ENCODE data around the gene MRPS15.
"Not testable (repeated sequence)": the region's sequence is repeated elsewhere in the genome, so short reads cannot be mapped to it uniquely, and the experiment has no call there.

MRPS15 gene

DNA sequence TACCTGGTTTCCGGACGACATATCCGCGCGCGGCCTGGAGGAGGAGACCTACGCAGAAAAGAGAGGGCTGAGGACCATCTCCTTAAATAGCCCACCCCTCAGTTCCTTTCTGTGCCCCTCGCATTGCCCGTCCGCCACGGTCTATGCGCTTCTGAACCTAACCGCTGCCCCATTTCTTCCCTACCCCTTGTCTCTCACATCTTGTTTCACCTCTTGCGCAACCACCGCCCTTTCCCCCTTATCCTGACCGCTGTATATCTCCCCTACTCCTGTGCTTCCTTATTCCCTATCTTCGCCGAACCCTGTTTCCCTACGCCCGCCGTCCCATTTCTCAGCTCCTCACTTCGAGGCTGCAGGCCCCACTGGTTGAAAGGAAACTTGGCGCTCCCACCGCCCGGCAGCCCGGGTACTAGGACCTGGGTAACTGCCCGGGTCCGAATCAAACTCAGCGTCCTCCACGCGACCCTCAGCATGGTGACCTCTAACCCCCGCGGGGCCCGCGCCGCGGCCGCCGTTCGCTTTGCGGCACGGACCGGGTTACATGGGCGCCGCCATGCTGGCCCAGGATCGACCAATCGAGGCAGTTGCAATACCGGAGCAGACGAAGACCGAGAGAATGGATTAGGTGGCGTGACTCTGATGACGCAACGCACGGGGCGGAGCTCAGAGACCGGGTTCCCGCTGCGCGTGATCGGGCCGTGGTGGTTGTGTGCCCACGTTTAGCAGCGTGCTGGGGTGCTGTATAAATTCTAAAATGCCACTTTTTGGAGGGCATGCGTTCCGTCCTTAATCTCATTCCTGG, at the start of gene MRPS15:
Gene MRPS15, minus strand, starts transcription at position 582 of the 802 bp plus-strand sequence. Its CDS starts 109 bp downstream, at position 473.
- DNase-seq (ENCODE audit: low spot score) = peak; percentile 97

DNA sequence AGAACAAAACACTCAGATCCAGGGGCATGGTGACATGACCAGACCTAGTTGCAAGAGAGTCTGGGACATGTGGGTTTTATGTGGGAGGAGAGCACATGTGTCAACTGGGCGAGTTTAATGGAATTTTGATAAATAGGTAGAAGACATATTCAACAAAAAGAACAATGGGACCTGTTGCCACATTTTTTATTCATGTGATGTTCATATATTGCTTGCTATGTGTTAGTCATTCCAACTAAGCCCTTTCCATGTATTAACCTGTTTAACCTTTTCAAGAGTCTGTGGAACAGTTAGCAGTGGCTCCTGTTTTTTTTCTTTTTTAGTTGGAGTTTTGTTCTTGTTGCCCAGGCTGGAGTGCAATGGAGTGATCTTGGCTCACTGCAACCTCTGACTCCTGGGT, 48.7 kb upstream of the MRPS15 start:
- no peak for DNase-seq (ENCODE audit: low spot score)

DNA sequence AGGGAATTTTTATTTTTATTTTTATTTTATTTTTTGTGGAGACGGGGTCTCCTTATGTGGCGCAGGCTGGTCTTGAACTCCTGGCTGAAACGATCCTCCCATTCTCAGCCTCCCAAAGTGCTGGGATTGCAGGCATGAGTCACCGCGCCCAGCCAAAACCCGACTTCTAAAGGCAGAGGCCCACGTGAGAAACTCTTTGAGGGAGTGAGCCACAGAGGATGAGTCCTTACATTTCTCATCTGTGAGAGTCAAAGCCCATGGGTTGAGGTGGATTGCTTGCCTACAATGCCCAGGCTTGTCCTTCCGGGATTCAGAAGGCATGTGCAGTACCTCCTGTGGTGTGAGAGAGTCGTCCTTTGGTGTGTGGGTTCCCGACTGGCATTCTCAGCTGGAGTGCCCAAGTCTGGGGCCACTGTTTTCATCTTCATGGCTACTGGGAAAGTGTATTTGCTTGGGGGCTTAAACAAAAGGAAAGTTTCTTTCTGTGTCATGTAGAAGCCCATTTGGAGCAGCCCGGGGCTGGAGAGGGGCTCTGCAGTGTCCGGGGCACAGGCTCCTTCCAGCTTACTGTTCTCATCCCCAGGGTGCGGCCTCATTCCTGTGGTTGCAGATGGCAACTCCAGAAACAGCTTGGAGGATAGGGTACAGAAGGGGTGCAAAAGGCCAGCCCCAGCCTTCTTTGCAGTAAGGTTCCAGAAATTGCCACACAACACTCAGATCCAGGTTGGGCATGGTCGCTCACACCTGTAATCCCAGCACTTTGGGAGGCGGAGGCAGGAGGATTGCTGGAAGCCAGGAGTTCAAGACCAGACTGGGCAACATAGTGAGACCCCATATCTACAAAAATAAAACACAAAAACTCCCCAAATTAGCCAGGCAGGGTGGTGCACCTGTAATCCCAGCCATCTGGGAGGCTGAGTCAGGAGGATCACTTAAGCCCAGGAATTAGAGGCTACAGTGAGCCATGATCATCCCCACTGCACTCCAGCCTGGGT, 47.9 kb upstream of the MRPS15 start:
- DNase-seq (ENCODE audit: low spot score) = no peak

DNA sequence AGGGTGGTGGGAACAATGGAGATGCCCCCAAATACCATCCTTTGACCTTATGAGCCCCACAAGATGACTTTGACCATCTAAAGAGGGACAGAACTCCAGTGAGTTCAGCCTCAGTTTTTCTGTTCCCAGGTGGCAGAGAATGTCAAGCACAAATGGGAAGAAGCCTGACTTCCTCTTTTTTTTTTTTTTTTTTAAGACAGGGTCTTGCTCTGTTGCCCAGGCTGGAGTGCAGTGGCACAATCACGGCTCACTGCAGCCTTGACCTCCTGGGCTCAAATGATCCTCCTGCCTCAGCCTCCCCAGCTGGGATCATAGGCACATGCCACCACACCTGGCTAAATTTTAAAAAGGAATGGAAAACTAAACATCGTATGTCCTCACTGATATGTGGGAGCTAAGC, 47.0 kb upstream of the MRPS15 start:
- not testable (repeated sequence) for DNase-seq (ENCODE audit: low spot score)

DNA sequence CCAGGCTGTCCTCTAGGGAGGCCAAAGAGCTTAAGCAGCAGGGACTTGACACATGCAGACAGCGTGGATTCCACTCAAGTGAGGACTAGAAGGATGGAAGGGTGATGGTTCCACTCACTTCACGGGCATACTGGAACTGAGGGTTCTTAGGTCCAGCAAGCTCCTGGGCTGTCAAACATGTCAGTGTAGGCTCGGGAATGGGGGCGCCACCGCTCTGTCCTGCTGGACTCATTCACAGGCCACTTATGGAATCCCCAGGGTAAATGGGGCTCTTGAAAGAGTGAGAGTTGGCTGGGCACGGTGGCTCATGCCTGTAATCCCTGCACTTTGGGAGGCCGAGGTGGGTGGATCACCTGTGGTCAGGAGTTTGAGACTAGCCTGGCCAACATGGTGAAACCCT, 46.2 kb upstream of the MRPS15 start:
- DNase-seq (ENCODE audit: low spot score) = no peak

DNA sequence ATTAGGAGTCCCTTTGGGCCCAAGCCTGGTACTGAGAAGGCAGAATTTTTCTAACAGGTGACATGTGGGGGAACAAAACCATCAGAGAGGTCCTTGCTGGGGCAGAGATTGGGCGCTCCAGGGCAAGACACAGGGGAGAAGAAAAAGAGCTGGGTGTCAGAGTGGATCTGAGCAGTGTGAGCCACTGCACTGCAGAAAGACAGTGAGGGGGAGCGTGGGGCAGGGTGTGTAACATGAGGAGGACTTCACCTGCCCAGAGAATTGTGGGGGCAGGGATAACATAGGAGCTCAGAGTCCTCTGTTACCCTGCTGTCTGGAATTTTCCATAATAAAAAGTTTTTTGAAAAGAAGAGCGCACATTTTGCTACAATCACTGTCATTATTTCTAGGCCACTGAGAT, 44.1 kb upstream of the MRPS15 start:
- DNase-seq (ENCODE audit: low spot score) = no peak

DNA sequence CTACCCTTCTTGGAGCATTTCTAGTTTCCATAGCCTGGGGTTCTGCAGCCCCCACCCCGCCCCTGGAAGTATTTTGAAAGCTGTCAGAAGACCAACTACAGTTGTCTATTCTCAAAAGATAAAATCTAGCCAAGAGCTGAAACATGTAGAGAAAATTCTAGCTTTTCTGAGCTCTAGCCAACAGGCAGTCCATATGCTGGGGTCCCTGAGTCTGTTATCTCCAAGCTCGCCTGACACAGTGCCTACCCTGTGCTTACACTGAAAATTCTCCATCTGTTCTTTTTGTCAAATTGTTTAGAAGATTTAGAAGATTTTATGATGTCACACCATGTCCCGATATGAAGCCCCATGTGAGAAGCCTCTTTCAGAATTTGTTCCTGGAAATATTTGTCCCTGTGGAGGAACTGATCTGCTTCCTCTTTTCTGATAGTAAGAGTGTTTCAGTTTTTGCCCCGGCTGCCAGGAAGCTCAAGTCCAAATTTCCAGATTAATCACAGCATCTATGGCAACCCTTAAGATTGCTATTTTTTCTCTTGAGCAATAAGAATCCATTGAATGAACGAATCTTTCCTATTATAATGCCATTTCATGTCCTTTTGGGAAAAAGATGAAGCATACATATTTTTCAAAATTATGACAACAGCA, 42.2 kb upstream of the MRPS15 start:
- no peak for DNase-seq (ENCODE audit: low spot score)

DNA sequence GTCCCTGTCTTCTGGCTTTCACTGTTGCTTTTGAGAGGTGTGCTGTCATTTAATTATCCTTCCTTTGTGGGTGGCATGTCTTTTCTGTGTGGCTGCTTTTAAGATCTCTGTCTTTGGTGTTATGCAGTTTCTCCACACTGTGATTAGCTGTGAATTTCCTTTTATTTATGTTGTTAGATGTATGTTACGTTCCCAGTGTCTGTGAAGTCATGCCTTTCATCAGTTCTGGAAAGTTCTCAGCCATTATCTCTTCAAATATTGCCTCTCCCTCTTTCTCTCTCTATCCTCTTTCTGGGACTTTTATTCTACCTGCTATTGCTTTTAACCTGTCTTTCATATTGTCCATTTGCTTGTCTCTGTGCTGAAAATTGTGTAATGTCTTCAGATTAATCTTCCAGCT, 39.5 kb upstream of the MRPS15 start:
- no peak for DNase-seq (ENCODE audit: low spot score)

DNA sequence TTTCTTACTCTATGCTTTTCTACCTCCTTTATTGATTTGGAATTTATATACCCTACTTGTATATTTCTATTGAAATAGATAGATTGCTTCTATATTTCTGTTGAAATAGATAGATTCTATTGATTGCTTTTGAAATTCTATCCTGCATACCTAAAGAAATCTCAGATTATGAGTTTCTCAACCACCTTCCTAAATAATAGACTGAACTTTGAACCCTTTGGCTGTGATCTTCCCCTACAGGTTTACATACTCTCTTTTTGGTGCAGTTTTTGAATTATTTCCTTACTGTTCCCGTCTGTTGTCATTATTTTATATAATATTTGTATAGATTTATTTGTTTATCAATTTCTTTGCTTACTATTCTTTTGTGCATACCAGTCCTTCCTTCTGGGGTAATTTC, 39.0 kb upstream of the MRPS15 start:
- DNase-seq (ENCODE audit: low spot score) = no peak

DNA sequence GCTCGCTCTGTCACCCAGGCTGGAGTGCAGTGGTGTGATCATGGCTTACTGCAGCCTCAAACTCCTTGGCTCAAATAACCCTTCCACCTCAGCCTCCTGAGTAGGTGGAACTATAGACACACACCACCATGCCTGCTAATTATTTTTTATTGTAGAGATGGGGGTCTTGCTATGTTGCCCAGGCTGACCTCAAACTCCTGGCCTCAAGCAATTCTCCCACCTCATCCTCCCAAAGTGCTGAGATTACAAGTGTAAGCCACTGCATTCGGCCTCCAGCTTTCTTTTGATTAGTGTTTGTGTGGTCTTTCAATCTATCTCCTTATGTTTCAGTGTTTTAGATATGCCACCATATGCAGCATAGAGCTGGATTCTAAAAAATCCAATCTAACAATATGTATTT, 38.4 kb upstream of the MRPS15 start:
- DNase-seq (ENCODE audit: low spot score) = no peak

DNA sequence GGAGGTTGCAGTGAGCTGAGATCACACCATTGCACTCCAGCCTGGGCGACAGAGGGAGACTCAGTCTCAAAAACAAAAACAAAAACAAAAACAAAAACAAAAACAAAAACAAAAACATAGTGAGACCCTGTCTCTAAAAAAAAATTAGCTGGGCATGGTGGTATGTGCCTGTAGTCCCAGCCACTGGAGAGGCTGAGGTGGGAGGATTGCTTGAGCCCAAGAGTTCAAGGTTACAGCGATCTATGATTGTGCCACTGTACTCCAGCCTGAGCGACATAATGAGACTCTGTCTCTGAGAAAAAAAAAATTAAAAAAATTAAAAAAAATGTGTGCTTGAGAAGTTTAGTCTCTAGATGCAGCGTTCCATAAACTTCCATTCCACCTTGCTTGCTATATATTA, 37.7 kb upstream of the MRPS15 start:
- DNase-seq (ENCODE audit: low spot score) = not testable (repeated sequence)

DNA sequence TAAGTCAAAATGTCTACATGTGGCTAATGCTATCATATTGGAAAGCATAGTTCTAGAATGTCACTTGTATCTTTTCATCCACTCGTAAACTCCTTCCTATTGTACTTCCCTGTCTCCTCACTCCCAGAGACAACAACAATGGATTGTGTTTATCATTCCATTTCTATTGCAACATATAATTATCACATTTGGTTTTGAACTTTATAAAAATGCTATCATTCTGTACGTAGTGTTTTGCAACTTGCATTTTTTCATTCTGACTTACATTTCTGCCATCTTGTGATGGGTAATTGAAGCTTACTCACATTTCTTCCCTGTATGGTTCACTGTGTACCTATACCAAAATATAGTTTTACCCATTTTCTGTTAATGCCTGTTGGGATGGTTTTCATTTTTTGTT, 33.0 kb upstream of the MRPS15 start:
- no peak for DNase-seq (ENCODE audit: low spot score)

DNA sequence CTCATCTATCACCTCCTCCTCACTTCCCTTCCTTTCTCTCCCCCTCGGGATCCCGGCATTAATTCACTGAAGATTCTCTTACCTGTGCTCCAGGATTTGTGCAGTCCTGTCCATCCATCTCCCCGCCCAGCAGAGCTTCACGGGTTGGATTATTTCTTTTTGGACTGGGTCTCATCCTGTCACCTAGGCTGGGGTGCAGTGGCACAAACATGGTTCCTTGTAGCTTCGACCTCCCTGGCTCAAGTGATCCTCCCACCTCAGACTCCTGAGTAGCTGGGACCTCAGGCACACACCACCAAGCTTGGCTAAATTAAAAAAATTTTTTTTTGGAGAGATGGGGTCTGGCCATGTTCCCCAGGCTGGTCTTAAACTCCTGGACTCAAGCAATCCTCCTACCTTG, 30.8 kb upstream of the MRPS15 start:
- DNase-seq (ENCODE audit: low spot score) = no peak

DNA sequence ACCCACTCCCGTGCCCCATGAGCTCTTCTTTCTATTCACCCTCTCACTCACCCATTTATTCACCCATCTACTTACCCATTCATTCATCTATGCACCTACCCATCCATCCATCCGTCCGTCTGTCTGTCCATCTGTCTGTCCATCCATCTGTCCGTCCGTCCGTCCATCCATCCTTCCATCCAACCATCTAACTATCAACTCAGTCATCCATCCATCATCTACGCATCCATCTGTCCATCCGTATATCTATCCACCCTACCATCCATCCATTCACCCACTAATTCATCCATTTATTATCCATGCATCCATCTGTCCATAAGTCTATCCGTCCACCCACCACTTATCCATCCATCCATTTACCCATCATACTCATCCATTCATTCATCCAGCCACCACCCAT, 29.3 kb upstream of the MRPS15 start:
- no peak for DNase-seq (ENCODE audit: low spot score)

DNA sequence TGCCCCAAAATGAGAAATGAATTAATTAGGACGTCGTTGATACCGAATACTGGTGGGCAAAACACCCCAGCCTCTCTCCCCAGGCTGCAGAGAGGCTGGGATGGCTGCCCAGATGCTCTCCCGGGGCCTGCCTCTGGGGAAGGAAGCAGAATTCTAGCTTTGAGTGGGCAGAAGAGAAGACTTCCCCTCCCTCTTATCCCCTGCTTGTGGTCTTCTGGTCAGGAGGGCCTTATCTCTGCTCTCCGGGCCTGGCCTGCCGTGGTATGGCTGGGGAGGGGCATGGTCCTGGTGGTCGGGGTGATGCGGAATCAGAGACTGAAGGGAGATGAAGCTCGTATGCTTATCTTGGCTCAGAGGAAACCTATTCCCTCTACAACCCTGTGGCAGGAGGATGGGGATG, 28.3 kb upstream of the MRPS15 start:
- no peak for DNase-seq (ENCODE audit: low spot score)

DNA sequence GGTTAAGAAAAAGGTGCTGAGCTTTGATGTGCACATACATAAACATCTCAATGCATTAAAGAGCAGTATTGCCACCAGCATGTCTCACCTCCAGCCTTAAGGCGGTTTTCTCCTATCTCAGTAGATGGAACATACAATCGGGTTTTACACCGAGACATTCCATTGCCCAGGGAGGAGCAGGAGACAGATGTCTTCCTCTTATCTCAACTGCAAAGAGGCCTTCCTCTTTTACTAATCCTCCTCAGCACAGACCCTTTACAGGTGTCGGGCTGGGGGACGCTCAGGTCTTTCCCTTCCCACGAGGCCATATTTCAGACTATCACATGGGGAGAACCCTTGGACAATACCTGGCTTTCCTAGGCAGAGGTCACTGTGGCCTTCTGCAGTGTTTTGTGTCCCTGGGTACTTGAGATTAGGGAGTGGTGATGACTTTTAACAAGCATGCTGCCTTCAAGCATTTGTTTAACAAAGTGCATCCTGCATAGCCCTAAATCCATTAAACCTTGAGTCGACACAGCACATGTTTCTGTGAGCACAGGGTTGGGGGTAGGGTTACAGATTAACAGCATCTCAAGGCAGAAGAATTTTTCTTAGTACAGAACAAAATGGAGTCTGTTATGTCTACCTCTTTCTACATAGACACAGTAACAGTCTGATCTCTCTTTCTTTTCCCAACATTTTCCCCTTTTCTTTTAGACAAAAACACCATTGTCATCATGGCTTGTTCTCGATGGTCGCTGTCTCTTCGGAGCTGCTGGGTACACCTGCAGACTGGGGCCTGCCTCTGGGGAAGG, 25.3 kb upstream of the MRPS15 start:
- not testable (repeated sequence) for DNase-seq (ENCODE audit: low spot score)

DNA sequence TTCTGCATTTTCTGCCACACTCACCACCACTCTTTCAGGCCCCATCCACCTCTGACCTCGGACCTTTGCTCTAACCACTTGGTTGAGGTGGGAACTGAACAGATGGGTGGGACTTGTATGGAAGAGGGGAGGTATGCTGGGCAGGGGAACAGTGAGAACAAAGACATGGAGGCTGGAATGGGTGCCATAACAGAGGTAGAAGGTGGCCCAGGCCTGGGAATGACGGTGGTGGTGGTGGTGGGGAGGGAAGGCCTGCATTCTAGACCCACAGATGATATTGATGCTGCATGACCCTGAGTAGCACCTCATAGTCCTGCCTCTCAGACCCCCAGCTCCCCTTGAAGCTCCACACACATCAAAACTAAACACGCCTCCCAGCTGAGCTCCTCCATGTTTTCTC, 23.7 kb upstream of the MRPS15 start:
- no peak for DNase-seq (ENCODE audit: low spot score)

DNA sequence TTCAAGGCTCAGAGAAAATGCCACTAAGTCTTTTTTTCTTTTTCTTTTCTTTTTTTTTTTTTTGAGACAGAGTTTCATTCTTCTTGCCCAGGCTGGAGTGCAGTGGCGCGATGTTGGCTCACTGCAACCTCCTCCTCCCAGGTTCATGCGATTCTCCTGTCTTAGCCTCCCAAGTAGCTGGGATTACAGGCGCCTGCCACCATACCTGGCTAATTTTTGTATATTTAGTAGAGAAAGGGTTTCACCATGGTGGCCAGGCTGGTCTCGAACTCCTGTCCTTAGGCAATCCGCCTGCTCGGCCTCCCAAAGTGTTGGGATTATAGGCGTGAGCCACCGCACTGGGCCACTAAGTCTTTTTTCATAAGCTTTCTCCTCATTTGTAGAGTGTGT, 23.1 kb upstream of the MRPS15 start:
- DNase-seq (ENCODE audit: low spot score) = not testable (repeated sequence)

DNA sequence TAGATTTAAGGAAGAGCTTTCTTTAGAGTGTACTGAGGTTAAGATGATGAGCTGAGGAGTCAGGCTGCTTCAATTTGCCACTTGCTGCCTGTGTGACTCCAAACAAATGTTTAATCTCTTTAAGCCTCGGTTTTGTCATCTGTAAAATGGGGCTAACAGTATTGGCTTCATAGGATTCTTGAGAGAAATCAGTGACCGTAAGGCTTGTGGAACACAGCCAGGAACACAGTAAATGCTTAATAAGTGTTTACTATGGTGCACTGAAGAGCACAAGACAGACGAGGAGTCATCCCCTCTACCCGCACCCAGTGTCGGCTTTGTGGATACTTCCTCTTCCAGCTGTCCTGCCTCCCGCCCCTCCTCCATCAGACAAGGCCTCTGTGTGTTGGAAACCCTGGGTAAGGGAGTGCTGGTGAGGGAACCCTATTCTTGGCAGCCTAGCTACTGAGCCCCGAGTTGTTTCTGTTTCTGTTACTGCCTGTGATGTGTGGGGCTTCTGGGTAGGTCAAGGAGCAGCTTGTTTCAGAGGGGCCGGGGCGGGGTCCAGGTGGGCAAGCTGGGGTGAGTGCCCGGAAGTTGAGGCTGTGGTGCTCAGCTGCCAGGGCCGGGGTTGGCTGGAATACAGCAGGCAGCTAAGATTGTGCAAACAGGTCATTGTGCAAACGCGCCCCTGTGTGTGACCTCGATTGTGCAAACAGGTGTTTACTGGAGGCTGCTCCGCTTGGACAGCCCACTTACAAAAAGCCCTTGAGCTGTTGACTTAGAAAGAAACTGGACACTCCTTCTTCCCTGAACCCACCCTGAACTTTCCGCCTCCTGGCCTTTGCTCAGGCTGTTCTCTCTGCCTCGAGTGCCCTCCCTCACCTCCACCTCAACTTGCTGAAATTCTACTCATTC, 22.5 kb upstream of the MRPS15 start:
- DNase-seq (ENCODE audit: low spot score) = no peak

DNA sequence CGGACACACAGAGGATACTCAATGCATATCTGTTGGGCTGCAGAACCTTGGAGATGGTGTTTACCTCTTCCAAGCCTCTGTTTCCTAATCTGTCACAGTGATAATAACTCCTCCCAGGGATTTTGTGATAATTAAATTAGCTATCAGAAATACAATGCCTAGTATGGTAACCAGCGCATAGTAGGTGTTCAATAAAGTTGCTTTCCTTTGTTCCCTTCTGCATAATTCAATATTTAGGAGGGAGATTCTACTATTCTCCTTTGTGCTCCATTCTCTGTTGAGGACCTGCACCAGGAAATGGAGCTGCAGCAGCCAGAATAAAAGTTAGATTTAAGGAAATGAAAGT, 21.9 kb upstream of the MRPS15 start:
- no peak for DNase-seq (ENCODE audit: low spot score)

DNA sequence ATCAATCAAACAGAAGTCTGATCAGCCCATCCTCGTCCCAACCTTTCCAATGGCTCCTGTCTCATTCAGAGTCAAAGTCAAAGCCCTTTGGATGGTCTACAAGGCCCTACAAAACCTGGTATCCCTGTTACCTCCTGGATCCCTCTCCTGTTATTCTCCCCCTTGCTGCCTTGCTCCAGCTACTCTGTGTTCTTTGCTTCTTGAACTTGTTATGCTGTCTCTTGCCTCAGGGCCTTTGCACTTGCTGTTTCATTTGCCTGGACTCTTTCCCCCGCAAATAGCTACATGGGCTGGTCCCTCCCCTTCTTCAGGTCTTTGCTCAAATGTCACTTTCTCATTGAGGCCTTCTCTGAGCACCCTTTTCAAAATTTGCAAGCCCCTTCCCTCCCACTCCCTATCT, 19.9 kb upstream of the MRPS15 start:
- DNase-seq (ENCODE audit: low spot score) = no peak
